RPMI7951 (cell line): ENCODE data around the gene MYO6. TPM values are rescaled to one million over a fixed set of nuclear protein-coding genes. Genes with fewer than 3 reads are reported as not detected.
A peak's percentile ranks its signal among the peaks of the same experiment; 100 is the strongest.
"Not testable (repeated sequence)": the region's sequence is repeated elsewhere in the genome, so short reads cannot be mapped to it uniquely, and the experiment has no call there.

Source experiments
- DNase-seq: peaks from one replicate; pipeline ENCODE4 v3.0.0-alpha.2; 2012; ENCODE audit warnings: low read depth
- total RNA-seq: library from RNA; depleted of rRNA; stranded (reverse); fragments of >200 nt; shearing (Covaris generic); gene quantifications from 2 replicates; pipeline ENCODE4 v1.2.3, GENCODE V29; 2014

The MYO6 gene
- total RNA-seq, 1 experiment from 2014 or later = 6.0 TPM

DNA sequence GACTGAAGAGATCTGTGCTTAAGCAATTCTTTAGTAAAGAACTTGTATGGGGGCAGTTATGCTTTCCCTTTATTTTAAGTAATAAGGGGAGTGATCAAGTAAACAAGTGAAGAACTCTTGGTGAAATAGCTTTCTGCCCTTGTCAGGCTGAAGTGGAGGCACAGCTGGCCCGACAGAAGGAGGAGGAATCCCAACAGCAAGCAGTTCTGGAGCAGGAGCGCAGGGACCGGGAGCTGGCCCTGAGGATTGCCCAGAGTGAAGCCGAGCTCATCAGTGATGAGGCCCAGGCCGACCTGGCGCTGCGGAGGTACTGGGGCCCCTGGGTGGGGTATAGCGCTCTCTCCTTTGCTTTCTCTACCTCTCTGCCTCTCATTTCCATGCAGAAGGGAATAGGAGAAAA is 143.3 kb downstream of the MYO6 start:
- no peak for DNase-seq

DNA sequence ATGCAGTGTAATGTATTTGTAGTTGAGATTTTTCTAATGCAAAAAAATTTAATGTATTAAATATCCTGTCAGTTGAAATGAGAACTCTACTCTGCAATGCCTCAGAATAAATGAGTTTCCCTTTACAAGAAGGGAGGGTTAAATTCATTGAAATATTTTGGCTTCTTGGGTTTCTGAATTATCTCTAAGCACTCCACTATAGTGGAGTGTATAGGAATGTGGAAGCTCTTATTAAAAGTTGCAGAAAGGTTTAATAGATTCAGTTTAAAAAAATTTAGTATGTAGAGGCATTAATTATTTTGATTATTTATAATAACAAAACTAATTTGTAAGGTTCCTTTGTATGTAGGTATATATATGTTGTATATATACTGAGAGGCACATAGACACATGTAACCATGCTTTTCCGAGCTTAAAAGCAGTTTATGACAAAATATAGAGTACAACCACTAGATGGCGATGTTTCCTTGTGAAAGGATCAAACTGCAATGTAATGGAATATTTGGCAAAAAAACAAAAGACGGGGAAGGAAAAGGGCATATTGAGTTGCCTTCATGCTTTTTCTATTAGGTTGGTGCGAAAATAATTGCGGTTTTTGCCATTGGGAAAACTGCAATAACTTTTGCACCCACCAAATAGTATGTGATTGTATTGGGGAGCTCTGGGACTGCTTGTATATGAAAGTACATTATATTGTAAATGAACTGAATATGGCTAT is 144.2 kb downstream of the MYO6 start:
- DNase-seq = peak; percentile 69

DNA sequence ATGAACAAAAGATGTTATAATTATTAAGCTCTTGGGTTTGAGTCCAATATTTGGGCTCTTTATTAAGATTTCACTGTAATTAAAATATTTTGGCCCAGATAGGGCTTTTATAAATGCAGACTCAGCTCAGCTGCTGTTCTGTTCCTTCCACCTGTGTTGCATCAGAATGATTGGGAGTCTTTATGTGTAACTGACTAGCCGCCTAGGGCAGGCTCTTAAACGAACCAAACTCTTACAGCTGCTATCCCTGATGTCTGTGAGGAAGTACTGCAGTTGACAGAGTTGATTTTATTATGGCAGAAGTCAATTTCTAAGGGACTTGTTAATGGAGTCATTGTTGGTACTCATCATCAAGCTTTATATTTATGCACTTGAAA is 144.7 kb downstream of the MYO6 start:
- no peak for DNase-seq

DNA sequence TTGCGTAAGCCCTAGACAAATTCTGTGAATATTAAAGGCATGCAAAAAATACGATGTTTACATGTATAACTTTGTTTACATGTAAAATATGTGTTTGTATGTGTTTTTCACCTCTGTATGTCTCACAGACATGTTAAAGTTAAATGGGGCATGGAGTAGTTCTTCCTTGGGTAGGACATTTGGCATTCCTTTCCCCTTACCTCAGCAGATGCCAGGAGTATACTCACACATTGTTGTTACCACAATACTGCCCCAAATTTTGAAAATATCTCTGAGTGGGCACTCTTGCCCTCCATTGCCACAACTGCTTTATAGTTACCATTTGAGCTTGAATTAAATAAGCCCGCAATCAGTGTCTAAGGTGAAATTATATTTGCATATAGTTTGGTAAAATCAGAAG is 147.5 kb downstream of the MYO6 start:
- DNase-seq = no peak

DNA sequence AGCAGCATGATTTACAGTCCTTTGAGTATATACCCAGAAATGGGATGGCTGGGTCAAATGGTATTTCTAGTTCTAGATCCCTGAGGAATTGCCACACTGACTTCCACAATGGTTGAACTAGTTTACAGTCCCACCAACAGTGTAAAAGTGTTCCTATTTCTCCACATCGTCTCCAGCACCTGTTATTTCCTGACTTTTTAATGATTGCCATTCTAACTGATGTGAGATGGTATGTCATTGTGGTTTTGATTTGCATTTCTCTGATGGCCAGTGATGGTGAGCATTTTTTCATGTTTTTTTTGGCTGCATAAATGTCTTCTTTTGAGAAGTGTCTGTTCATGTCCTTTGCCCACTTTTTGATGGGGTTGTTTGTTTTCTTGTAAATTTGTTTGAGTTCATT is 151.2 kb downstream of the MYO6 start:
- not testable (repeated sequence) for DNase-seq

DNA sequence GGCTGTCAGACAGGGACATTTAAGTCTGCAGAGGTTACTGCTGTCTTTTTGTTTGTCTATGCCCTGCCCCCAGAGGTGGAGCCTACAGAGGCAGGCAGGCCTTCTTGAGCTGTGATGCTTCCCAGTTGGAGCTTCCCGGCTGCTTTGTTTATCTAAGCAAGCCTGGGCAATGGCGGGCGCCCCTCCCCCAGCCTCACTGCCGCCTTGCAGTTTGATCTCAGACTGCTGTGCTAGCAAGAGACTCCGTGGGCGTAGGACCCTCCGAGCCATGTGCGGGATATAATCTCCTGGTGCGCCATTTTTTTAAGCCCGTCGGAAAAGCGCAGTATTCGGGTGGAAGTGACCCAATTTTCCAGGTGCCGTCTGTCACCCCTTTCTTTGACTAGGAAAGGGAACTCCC is 156.1 kb downstream of the MYO6 start:
- not testable (repeated sequence) for DNase-seq

DNA sequence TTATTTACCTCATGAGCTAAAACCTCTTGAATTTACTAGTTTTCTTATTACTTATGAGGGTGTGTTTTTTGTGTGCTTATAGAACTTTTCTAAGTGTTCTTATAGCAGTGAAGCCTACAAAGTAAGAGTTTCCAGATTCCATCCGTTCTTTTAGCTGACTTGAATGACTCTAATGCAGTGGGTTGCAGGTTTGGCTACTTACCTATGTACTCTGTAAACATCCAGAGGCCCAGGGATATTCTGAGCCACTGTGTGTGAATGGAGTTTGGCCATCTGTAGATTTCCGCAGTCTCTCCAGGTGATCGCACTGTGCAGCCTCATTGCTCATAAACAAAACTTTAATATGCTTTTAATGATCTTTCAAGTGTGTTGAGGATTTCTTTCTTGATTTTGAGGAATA is 157.8 kb downstream of the MYO6 start:
- DNase-seq = no peak

DNA sequence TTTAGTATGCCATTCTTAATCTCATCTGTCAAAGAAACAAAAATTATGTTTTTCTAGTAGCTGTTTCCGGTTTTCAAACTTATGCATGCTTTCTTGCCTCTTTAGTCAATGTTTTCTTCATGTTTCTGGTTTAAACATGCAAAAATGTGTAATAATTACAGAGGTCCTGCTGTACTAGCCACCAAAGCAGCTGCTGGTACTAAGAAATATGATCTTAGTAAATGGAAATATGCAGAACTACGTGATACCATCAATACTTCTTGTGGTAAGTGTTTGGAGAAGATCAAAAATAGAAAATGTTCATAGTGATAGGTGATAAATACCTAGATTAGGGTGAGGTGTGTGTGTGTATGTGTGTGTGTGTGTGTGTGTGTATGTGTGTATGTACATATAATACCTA is 158.4 kb downstream of the MYO6 start:
- no peak for DNase-seq

DNA sequence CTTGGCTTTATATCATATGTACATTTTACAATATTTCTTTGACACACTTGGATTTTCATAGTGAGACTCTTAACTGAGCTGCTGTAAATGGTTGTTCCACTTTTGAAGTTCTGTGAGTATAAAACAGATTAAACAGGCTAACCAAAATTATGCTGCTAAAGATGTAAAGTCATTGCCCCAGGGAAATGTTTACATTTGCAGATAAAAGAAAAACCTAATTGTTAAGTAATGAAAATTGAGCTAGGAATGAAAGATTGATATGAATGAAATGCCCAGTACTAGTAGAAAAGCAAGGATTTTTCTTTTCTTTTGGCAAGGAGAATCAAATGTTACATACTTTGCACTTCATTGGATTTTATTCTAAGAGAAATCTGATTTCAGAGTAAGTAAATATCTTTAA is 164.0 kb downstream of the MYO6 start:
- DNase-seq = no peak

DNA sequence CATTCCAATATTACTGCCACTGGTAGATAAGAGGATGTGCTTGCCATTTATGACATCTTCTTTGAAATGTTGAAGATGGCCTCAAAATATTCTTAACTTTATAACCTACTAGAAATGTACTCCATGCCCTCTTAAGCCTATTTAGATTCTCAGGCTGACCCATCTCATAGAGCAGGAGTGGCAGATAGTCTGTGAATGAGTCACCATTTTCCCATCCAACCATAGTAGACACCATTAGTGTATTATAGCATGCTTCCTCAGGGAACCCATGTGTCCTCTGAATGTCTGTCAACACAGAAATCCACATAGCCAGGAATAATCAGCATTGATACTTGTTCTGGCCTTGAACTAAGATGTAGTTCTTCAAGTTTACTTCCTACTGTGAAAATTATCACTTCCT is 173.2 kb downstream of the MYO6 start:
- DNase-seq = peak; percentile 50

DNA sequence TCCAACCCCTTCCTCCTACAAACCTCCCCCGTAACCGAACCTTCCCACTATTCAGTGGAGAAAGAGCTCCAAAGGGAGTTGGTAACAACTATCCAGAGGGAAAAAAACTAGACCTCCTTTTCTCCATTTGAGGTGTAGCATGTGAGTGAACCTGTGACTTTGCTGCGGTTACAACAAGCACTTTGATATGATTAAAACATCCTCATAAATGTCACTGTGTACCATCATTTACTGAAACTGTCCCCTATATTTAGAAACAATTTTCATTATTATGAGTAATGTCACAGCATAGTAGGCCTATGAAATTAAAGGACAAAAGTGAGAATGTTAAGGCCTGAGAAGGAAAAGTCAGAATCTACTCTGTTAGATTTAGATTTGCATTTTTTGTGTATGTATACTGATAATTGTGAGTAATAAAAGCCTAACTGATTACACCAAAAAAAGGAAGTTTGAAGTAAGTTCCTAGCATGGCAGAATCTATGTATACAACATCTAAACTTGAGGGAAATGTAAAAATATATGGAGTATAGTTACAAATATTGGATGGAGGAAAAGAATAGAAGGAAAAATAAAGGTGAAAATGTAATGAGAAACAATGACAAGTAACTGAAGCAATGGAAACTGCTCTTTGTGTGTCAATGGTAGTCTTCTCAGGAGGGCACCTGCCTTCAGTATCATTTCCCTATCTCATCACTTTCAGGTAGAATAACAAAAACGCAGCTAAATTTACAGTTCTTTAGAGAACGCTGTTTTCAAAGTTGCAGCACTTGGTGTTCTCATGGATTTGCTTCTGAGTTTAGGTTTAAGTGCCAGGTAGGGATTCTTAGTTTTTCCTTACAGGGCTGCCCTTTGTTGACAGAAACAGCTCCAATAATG is 177.5 kb downstream of the MYO6 start:
- no peak for DNase-seq

DNA sequence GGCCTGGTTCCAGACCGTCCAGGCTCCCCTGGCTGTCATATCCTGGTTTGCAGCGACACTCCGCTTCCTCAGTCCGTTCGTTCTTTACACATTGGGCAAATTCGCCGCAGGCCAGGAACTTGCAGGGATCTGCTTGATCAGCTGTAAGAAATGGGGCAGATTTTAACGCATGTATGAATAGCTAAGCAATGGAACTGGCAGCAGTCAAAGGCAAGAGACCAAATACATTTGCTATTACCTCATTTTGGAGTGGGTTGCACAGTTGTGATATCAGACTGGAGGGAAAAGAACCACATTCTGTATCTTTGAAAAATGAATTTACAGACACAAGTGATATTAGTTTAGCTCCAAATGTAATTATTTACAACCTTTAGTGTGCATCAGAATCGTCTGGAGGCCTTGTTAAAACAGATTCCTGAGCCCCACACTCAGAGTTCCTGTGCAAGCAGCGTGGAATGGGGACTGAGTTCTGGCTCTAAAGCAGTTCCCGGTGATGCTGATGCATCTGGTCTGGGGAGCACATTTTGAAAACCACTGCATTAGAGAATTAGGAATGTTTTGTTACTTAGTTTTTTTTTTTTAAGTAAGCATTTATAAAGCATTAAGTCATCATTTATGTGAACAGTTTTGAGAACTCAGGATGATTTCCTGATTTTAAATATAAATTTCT is 182.1 kb downstream of the MYO6 start:
- no peak for DNase-seq

DNA sequence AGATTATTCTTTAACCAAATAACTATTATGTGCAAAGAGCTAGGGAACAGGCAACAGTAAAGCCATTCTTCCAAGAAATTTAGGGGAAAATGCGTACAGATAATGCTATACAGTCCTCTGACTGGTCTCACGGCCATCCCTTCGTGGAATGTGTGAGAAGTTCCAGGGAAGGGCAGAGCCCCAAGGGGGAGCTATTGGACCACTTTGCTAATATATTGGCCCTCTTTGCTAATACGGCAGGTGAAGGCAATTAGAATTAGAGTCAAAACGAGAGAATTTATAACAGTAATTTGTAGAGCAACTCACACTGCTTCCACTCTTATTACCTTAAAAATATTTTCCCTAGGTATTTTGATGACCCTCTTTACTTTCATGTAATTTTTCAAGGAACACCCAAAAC is 183.0 kb downstream of the MYO6 start:
- DNase-seq = peak; percentile 34

DNA sequence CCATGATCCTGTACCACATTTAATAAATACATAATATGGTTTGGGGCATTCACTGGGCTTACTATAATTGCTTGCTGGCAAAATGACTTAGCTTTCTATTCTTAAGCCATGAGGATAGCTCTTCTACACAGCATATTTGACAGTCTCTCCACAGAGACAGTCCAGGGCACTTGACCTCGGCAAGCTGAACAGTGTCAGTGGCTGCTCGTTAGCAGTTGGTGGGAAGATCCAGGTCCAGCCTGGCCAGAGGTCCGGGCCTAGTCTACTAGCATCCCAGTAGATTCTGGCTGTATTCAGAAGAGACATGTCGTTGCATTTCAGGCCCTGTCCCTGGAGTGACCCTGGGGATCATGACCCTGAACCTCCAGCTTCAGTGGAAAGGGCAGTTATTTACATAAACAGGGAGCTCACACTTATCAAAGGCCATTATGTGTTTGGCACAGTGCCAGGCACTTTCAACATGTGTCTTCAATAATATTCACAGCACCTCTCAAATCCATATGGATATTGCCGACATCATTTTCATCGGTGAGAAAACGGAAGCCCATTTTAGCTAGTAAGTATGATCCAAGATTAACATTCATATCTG is 184.4 kb downstream of the MYO6 start:
- DNase-seq = no peak

DNA sequence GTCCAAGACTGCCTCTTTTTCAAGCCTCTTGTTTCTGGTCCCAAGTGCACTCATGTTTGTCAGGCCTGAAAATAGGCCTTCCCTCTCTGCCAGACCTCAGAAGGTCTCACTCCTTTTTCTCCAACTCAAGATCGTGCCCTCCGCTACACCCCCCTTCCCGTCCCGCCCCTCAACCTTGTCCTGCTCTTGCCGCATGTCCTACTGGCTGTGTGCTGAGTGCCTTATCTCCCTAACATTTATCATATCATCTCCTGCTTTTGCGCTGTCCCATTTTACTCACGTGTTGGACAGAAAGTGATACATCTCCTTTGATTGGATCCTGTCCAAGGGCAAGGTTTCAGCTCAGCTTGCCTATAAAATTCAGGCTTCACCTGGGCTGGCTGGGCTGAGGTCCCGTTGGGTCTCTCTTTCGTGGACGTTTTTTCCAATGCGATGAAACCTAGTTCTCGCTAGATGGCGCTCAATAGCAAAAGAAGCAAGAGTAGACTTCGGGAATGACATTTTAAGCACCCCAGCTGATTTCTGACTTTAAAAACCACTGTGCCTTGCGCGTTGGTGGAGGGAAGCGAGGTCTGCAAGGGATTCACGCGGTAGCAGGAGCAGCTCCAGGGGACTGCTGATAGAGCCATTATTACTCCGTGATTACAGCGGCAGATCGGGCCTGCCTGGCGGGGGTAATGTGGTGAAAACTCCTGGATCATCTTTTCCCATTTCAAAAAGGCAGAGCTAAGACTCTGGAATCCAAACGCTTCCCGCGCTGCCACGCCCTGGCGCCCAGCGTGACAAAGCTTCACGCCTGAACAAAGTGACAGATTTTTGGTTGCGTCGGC is 185.8 kb downstream of the MYO6 start:
- peak; percentile 79 for DNase-seq

DNA sequence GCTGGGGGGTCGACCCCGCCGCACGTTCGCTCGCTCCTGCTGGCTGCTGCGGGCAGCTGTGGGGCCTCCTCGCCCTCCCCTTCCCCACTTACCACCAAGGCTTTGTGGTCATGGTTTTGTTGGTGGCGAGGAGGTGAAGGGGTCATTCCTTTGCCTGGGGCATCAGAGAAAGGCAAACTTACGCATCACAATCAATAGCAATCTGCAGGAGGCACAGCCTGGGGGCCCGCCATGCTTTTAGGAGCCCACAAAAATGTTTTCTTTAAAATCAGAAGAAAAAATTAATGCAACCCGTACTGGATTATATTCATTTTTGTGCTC is 186.4 kb downstream of the MYO6 start:
- peak; percentile 35 for DNase-seq

DNA sequence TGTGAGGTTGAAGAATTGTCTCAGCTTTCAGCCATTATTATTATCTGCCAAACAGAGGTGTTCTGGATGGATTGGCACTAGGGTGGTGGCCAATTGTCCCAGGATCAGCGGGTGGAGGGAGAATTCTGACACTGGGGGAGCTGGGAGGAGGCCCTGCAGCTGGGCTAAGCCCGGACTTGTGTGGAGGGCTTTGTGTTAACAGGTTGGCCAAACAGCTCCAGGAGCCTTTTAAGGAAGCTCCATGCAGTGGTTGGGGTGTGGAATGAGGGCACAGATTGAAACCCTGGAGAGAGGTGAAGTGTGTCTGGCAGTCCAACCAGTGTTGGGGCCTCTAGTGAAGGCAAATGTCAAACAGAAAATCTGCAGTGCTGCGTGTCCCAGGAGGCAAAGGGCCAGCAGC is 187.6 kb downstream of the MYO6 start:
- no peak for DNase-seq

DNA sequence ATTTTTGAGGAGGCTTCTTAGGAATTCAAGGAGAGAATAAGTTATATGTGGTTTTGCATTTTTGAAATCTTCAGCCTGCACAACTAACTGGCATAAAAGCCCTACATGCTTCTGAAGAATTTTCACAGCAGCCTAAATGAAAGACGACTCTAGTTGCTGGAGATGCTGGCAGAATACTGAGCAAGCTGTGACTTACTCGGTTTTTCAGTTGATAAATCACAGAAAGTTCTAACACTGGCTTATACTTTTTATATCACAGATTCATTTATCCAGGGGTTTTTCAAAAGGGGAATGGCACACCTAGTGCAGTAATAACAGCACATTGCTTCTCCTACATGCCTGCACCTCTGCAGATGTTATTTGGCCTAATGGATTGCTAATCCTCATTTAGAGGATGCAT is 188.8 kb downstream of the MYO6 start:
- no peak for DNase-seq

DNA sequence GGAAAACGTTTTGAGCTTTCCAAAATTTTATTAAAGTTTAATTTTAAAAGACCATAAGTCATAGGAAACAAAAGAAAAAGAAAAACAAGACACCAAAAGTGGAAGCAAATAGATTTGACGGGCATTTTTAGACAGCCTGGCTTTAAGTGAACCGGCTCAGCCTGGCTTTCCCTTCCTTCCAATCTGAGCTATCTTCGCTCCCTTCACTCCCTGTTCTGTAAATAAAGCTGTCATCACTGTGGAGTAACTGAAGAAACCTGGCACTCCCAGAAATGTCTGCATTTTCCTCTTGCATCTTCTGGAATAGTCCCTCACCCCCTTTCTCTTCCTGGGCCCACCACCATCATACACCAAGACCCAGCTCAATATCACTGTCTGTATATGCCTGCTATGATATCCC is 191.5 kb downstream of the MYO6 start:
- no peak for DNase-seq

DNA sequence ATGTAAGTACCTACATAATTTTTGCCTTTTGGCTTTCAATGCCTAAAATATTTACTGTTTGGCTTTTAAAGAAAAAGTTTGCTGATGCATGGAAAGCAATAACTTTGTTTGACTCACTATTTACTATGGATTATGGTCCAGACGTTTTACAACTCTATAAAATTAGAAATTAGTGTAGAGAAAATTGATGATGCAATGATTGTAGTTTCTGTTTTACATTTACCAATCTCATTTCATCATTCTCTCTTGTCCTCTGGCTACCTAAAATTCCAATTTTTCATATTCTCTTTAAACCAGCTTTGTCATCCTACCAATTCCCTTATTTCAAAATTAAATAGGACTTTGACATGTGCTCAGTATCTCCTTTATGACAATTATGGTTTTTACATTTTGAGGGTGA is 192.5 kb downstream of the MYO6 start:
- no peak for DNase-seq

DNA sequence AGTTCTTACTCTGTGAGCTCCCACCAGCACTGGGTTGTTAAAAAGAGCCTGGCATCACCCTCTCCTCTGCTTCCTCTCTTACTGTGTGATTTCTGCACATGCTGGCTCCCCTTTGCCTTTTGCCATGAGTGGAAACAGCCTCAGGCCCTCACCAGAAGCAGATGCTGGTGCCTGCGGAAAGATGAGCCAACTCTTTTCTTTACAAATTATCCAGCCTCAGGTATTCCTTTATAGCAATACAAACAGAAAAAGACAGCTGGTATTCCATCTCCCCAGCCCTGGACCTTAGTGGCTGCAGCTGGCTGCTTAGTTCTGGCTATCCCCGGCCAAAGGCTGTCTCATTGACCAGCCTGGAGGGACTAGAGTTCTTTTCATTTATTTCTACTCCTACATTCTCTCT is 194.3 kb downstream of the MYO6 start:
- DNase-seq = no peak
